HCT116 (cell line): Measurements from ENCODE around the gene GRK6. TPM values are rescaled to one million over a fixed set of nuclear protein-coding genes. Genes with fewer than 3 reads are reported as not detected.

ENCODE experiments used
- ATAC-seq: fragments of 200-7000 bp; cut with Tn5 transposase; 2 replicates; pipeline ENCODE4 v1.9.1; 2020; ENCODE audit warnings: mild to moderate bottlenecking, moderate library complexity
- BruUV-seq: library from RNA; stranded (reverse); fragments of 400-500 nt; replicated peaks from 2 replicates; lab custom pipeline; 2021; lab: Mats Ljungman, UMichigan
- CTCF ChIA-PET: fragments of 300-600 bp; sonication (Branson Sonifier 250); formaldehyde crosslinking; loops from one replicate; lab custom pipeline; 2021; ENCODE audit warnings: antibody characterized with exemption; lab: Charles Lee
- POLR2A ChIA-PET: fragments of 300-600, 350-600 bp; sonication (Branson Sonifier 250); formaldehyde crosslinking; loops from one replicate; lab custom pipeline; 2021; ENCODE audit warnings: antibody characterized with exemption; lab: Charles Lee
- RAD21 ChIA-PET, 2 experiments: fragments of 300-600 bp; sonication (Branson Sonifier 250); formaldehyde crosslinking; loops; one replicate each; lab custom pipeline; 2023; ENCODE audit warnings: low total read pairs in 2 of 2; ENCODE audit not compliant: uncharacterized antibody in 2 of 2, unreplicated experiment in 2 of 2, low non-redundant PET in 1 of 2; lab: Charles Lee
- DNase-seq: peaks from one replicate; pipeline ENCODE4 v3.0.0-alpha.2; 2010; ENCODE audit warnings: low read depth, low spot score
- H2AFZ ChIP-seq: fragments of 200-600 bp; shearing (Covaris generic), sonication (generic); 2 replicates; pipeline ENCODE4 v1.6.1; 2017; ENCODE audit warnings: low read depth, mixed run types, mixed read lengths, antibody characterized with exemption, low read length; ENCODE audit not compliant: poor library complexity, severe bottlenecking
- H3K27ac ChIP-seq: 2 replicates; pipeline ENCODE4 v1.5.1; 2012; ENCODE audit warnings: low read depth, low read length
- H3K27me3 ChIP-seq: fragments of 200-600 bp; sonication (generic); 2 replicates; pipeline ENCODE4 v1.6.1; 2016; ENCODE audit warnings: mixed run types, low read length, mixed read lengths; ENCODE audit not compliant: insufficient read depth
- H3K36me3 ChIP-seq, 2 experiments: fragments of 200-500 bp in 1 of 2; fragments of 200-600 bp in 1 of 2; sonication (Bioruptor generic) in 1 of 2; sonication (generic) in 1 of 2; 2 replicates each; pipeline versions ENCODE4 v1.5.1 to v1.6.1; 2014 to 2016; ENCODE audit warnings: low read length in 2 of 2, inconsistent platforms in 1 of 2, mixed read lengths in 1 of 2, mixed run types in 1 of 2; ENCODE audit not compliant: insufficient read depth in 2 of 2, control insufficient read depth in 1 of 2
- H3K4me1 ChIP-seq, 2 experiments: fragments of 200-600 bp in 1 of 2; sonication (generic) in 1 of 2; 2 replicates each; pipeline versions ENCODE4 v1.5.1 to v1.6.1; 2012 to 2017; ENCODE audit warnings: low read length in 2 of 2, inconsistent platforms in 1 of 2, mild to moderate bottlenecking in 1 of 2, mixed read lengths in 1 of 2, mixed run types in 1 of 2, moderate library complexity in 1 of 2; ENCODE audit not compliant: insufficient read depth in 2 of 2, control insufficient read depth in 1 of 2
- H3K4me2 ChIP-seq: fragments of 200-600 bp; sonication (generic); 2 replicates; pipeline ENCODE4 v1.6.1; 2017; ENCODE audit warnings: mixed run types, low read length, mixed read lengths
- H3K4me3 ChIP-seq, 2 experiments: fragments of 200-600 bp in 1 of 2; sonication (generic) in 1 of 2; replicated peaks in 1 of 2; 2 replicates each; pipeline ENCODE4 v1.5.1; 2011 to 2016; ENCODE audit warnings: low read length in 2 of 2, control low read depth in 1 of 2, low read depth in 1 of 2, mild to moderate bottlenecking in 1 of 2, mixed read lengths in 1 of 2, mixed run types in 1 of 2
- H3K79me2 ChIP-seq: fragments of 200-600 bp; sonication (generic); 2 replicates; pipeline ENCODE4 v1.6.1; 2017; ENCODE audit warnings: mild to moderate bottlenecking, mixed run types, low read length, moderate library complexity, mixed read lengths; ENCODE audit not compliant: insufficient read depth
- H3K9ac ChIP-seq: fragments of 200-600 bp; sonication (generic); 2 replicates; pipeline ENCODE4 v1.6.1; 2016; ENCODE audit warnings: low read length, mixed read lengths
- H3K9me2 ChIP-seq: fragments of 200-600 bp; sonication (generic), shearing (Covaris generic); 2 replicates; pipeline ENCODE4 v1.6.1; 2017; ENCODE audit warnings: mixed run types, mild to moderate bottlenecking, moderate library complexity; ENCODE audit not compliant: insufficient read depth
- H3K9me3 ChIP-seq, 2 experiments: fragments of 200-500 bp in 1 of 2; fragments of 200-600 bp in 1 of 2; sonication (Bioruptor generic) in 1 of 2; sonication (generic) in 1 of 2; 2 replicates each; pipeline ENCODE4 v1.6.1; 2014 to 2017; ENCODE audit warnings: low read length in 2 of 2, mixed read lengths in 2 of 2, inconsistent platforms in 1 of 2, low read depth in 1 of 2, mild to moderate bottlenecking in 1 of 2, mixed run types in 1 of 2, moderate library complexity in 1 of 2; ENCODE audit not compliant: control insufficient read depth in 1 of 2, insufficient read depth in 1 of 2
- H4K20me1 ChIP-seq: fragments of 200-600 bp; sonication (generic), shearing (Covaris generic); 2 replicates; pipeline ENCODE4 v1.6.1; 2017; ENCODE audit warnings: mixed run types, mild to moderate bottlenecking, moderate library complexity; ENCODE audit not compliant: insufficient read depth
- EZH2 ChIP-seq: fragments of 200-600 bp; sonication (generic); IDR thresholded peaks from 2 replicates; pipeline ENCODE4 v1.6.1; 2017; ENCODE audit warnings: antibody characterized with exemption, mixed run types
- POLR2A ChIP-seq: IDR thresholded peaks from 2 replicates; pipeline ENCODE4 v1.7.0; 2011; ENCODE audit warnings: borderline replicate concordance; ENCODE audit not compliant: insufficient read depth, insufficient read length; ENCODE audit errors: extremely low read depth
- POLR2AphosphoS5 ChIP-seq: IDR thresholded peaks from 2 replicates; pipeline ENCODE4 v1.6.1; 2011; ENCODE audit warnings: mild to moderate bottlenecking, low read depth, low read length, moderate library complexity
- SP1 ChIP-seq: IDR thresholded peaks from 2 replicates; pipeline ENCODE4 v1.6.1; 2012; ENCODE audit warnings: low read depth
- TCF7L2 ChIP-seq: IDR thresholded peaks from 2 replicates; pipeline ENCODE4 v1.7.0; 2011; ENCODE audit warnings: borderline replicate concordance, inconsistent platforms; ENCODE audit not compliant: insufficient read depth, insufficient read length; ENCODE audit errors: extremely low read depth
- YY1 ChIP-seq: IDR thresholded peaks from 2 replicates; pipeline ENCODE4 v1.6.1; 2011; ENCODE audit warnings: low read length, low read depth, moderate library complexity, mild to moderate bottlenecking; ENCODE audit not compliant: insufficient replicate concordance; ENCODE audit errors: extremely low read depth
- intact Hi-C: fragments of 100-400 bp; cut with micrococcal nuclease; formaldehyde crosslinking; loops from 2 replicates; pipeline ENCODE4 v1.10.0; 2022
- total RNA-seq: library from RNA; stranded (reverse); gene quantifications from one replicate; pipeline ENCODE4 v1.2.1, GENCODE V29; 2021; ENCODE audit not compliant: unreplicated experiment
- TF ChIP-seq, protein P1 (sequence below): IDR thresholded peaks from 2 replicates; pipeline ENCODE4 v1.6.1; 2012; ENCODE audit warnings: low read depth
- TF ChIP-seq, protein P2 (sequence below), 3 experiments: fragments of 200-600 bp in 1 of 3; sonication (generic) in 1 of 3; IDR thresholded peaks in 2 of 3; conservative IDR thresholded peaks in 1 of 3; 2 replicates each; pipeline ENCODE4 v1.5.1; 2012 to 2017; ENCODE audit warnings: low read depth in 2 of 3, low read length in 2 of 3, antibody characterized with exemption in 1 of 3, borderline replicate concordance in 1 of 3, control low read depth in 1 of 3, mild to moderate bottlenecking in 1 of 3, mixed read lengths in 1 of 3, mixed run types in 1 of 3, moderate library complexity in 1 of 3; ENCODE audit not compliant: insufficient read depth in 1 of 3
- TF ChIP-seq, protein P3 (sequence below): IDR thresholded peaks from 2 replicates; pipeline ENCODE4 v1.6.1; 2011; ENCODE audit warnings: mild to moderate bottlenecking, low read length, moderate library complexity; ENCODE audit not compliant: insufficient replicate concordance; ENCODE audit errors: extremely low read depth

Gene GRK6
- total RNA-seq, 1 experiment from 2014 or later: 89.3 TPM

- peak; percentile 90 for ATAC-seq
- Histone ChIP-seq H2AFZ (no peak overlapping the region), H3K4me3 (peak overlapping the region; percentile 45 to 62), H3K4me1 (peaks cover 15 to 28% of the 10 kb centered on the region in 2 experiments), H3K27me3 (no peaks in the 10 kb centered on the region), H3K79me2 (peaks cover 37% of the 10 kb centered on the region), H3K9me2 (no peaks in the 10 kb centered on the region), H3K9ac (peak overlapping the region; percentile 70)
- ChIA-PET RAD21 (interaction anchor here (0.6 to 1.7 kb wide), 6 partner anchors 9 to 116 kb away, joined by 3 to 4 read pairs (median 3); no protein-coding TSS in a partner anchor), POLR2A (interaction anchor here (0.6 to 2.0 kb wide), 15 partner anchors 8 to 585 kb away, joined by 3 to 15 read pairs (median 5); partner anchors contain the start of gene PDLIM7), CTCF (interaction anchor here (0.9 to 2.3 kb wide), 6 partner anchors 20 to 116 kb away, joined by 5 to 20 read pairs (median 9); partner anchors contain the start of gene PRR7)
- peak; percentile 100 for DNase-seq
- TF ChIP-seq EZH2 (no peak), SP1 (no peak), TCF7L2 (peak; percentile 45), YY1 (no peak), POLR2A (peak; percentile 42), POLR2AphosphoS5 (peak; percentile 84)
- TF ChIP-seq, protein P1, sequence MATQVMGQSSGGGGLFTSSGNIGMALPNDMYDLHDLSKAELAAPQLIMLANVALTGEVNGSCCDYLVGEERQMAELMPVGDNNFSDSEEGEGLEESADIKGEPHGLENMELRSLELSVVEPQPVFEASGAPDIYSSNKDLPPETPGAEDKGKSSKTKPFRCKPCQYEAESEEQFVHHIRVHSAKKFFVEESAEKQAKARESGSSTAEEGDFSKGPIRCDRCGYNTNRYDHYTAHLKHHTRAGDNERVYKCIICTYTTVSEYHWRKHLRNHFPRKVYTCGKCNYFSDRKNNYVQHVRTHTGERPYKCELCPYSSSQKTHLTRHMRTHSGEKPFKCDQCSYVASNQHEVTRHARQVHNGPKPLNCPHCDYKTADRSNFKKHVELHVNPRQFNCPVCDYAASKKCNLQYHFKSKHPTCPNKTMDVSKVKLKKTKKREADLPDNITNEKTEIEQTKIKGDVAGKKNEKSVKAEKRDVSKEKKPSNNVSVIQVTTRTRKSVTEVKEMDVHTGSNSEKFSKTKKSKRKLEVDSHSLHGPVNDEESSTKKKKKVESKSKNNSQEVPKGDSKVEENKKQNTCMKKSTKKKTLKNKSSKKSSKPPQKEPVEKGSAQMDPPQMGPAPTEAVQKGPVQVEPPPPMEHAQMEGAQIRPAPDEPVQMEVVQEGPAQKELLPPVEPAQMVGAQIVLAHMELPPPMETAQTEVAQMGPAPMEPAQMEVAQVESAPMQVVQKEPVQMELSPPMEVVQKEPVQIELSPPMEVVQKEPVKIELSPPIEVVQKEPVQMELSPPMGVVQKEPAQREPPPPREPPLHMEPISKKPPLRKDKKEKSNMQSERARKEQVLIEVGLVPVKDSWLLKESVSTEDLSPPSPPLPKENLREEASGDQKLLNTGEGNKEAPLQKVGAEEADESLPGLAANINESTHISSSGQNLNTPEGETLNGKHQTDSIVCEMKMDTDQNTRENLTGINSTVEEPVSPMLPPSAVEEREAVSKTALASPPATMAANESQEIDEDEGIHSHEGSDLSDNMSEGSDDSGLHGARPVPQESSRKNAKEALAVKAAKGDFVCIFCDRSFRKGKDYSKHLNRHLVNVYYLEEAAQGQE: no peak
- TF ChIP-seq, protein P2, sequence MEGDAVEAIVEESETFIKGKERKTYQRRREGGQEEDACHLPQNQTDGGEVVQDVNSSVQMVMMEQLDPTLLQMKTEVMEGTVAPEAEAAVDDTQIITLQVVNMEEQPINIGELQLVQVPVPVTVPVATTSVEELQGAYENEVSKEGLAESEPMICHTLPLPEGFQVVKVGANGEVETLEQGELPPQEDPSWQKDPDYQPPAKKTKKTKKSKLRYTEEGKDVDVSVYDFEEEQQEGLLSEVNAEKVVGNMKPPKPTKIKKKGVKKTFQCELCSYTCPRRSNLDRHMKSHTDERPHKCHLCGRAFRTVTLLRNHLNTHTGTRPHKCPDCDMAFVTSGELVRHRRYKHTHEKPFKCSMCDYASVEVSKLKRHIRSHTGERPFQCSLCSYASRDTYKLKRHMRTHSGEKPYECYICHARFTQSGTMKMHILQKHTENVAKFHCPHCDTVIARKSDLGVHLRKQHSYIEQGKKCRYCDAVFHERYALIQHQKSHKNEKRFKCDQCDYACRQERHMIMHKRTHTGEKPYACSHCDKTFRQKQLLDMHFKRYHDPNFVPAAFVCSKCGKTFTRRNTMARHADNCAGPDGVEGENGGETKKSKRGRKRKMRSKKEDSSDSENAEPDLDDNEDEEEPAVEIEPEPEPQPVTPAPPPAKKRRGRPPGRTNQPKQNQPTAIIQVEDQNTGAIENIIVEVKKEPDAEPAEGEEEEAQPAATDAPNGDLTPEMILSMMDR (IDR thresholded peaks at IDR 0.05 in 2 of 3, conservative IDR thresholded peaks at IDR 0.05 in 1 of 3; ENCODE audit: borderline replicate concordance in 1 of 3, insufficient read depth in 1 of 3, low read depth in 2 of 3, low read length in 2 of 3): no peak
- TF ChIP-seq, protein P3, sequence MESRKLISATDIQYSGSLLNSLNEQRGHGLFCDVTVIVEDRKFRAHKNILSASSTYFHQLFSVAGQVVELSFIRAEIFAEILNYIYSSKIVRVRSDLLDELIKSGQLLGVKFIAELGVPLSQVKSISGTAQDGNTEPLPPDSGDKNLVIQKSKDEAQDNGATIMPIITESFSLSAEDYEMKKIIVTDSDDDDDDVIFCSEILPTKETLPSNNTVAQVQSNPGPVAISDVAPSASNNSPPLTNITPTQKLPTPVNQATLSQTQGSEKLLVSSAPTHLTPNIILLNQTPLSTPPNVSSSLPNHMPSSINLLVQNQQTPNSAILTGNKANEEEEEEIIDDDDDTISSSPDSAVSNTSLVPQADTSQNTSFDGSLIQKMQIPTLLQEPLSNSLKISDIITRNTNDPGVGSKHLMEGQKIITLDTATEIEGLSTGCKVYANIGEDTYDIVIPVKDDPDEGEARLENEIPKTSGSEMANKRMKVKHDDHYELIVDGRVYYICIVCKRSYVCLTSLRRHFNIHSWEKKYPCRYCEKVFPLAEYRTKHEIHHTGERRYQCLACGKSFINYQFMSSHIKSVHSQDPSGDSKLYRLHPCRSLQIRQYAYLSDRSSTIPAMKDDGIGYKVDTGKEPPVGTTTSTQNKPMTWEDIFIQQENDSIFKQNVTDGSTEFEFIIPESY: no peak
- TF ChIP-seq, all 23 proteins: peak for 3
- BruUV-seq: TSS peak; percentile 93
- Histone ChIP-seq H3K27ac (peak overlapping the region; percentile 63), H3K9me3 (no peaks in the 10 kb centered on the region), H3K4me2 (peak overlapping the region; percentile 89), H4K20me1 (no peaks in the 10 kb centered on the region), H3K36me3 (no peaks in the 10 kb centered on the region; a peak in 1 of 4 replicates)
- intact Hi-C loops: no loop called here
Measured at GRCh38 chr5:177425801-177426565, 493 bp upstream of the GRK6 start.
